ENCODE measurements around the gene NOC3L.

NOC3L gene

GRCh38 chr10:94300042-94300441 is 62.7 kb downstream of the NOC3L start:
- no peak overlapping the region for H4K8ac ChIP-seq (ENCODE audit: low read depth, low read length)

GRCh38 chr10:94299417-94299816 is 63.3 kb downstream of the NOC3L start:
- no CpG with 5 or more reads among the region's 3 CpGs for WGBS (ENCODE audit: extremely low coverage, insufficient coverage, insufficient read length)
- H3K4me1 ChIP-seq (ENCODE audit: control insufficient read depth in 1 of 2, insufficient read depth in 2 of 2, low read length in 2 of 2): no peaks in the 10 kb centered on the region
- H4K91ac ChIP-seq (ENCODE audit: low read depth, low read length): no peak overlapping the region
- H3K27me3 ChIP-seq (ENCODE audit: insufficient read depth, low read length): no peaks in the 10 kb centered on the region
- H3K4me3 ChIP-seq (ENCODE audit: low read depth, low read length): no peak overlapping the region
- H2AFZ ChIP-seq (ENCODE audit: insufficient read depth, low read length, poor library complexity): no peak overlapping the region
- no peak overlapping the region for H3K18ac ChIP-seq (ENCODE audit: low read length)
- H3K14ac ChIP-seq (ENCODE audit: low read length): no peak overlapping the region
- H4K8ac ChIP-seq (ENCODE audit: low read depth, low read length): no peak overlapping the region
- H3K36me3 ChIP-seq (ENCODE audit: control insufficient read depth in 1 of 2, insufficient read depth in 2 of 2, low read length in 2 of 2): no peaks in the 10 kb centered on the region
- no peak overlapping the region for H2BK120ac ChIP-seq (ENCODE audit: insufficient read depth, low read length, poor library complexity)
- H4K12ac ChIP-seq (ENCODE audit: low read depth, low read length): no peak overlapping the region
- no peak overlapping the region for H3K23ac ChIP-seq (ENCODE audit: low read length)
- no peak overlapping the region for H2BK5ac ChIP-seq (ENCODE audit: low read depth, low read length, poor library complexity)
- H2AK5ac ChIP-seq (ENCODE audit: low read length): no peak overlapping the region
- H3K9me3 ChIP-seq (ENCODE audit: insufficient read depth, low read depth, low read length): no peaks in the 10 kb centered on the region
- DNase-seq: no peak
- H3K4me2 ChIP-seq (ENCODE audit: low read length): no peak overlapping the region
- no peak overlapping the region for H2BK12ac ChIP-seq (ENCODE audit: low read length)
- H3K9ac ChIP-seq (ENCODE audit: low read length): no peak overlapping the region
- no peak overlapping the region for H3K4ac ChIP-seq (ENCODE audit: low read depth, low read length)
- H3K79me1 ChIP-seq (ENCODE audit: low read length): no peaks in the 10 kb centered on the region
- no peak overlapping the region for H3K27ac ChIP-seq (ENCODE audit: low read depth, low read length)
- H3K79me2 ChIP-seq (ENCODE audit: control insufficient read depth, insufficient read depth, low read length, poor library complexity): no peaks in the 10 kb centered on the region

More at GRCh38 chr10:94300042-94300441, 62.7 kb downstream of the NOC3L start:
- Histone ChIP-seq H2BK120ac (ENCODE audit: insufficient read depth, low read length, poor library complexity) (no peak overlapping the region), H3K4me1 (ENCODE audit: control insufficient read depth in 1 of 2, insufficient read depth in 2 of 2, low read length in 2 of 2) (no peaks in the 10 kb centered on the region), H3K79me2 (ENCODE audit: control insufficient read depth, insufficient read depth, low read length, poor library complexity) (no peaks in the 10 kb centered on the region), H3K36me3 (ENCODE audit: control insufficient read depth in 1 of 2, insufficient read depth in 2 of 2, low read length in 2 of 2) (no peaks in the 10 kb centered on the region), H3K9ac (ENCODE audit: low read length) (no peak overlapping the region), H3K4me2 (ENCODE audit: low read length) (no peak overlapping the region), H3K27ac (ENCODE audit: low read depth, low read length) (no peak overlapping the region), H4K91ac (ENCODE audit: low read depth, low read length) (no peak overlapping the region), H3K4ac (ENCODE audit: low read depth, low read length) (no peak overlapping the region), H3K18ac (ENCODE audit: low read length) (no peak overlapping the region), H3K23ac (ENCODE audit: low read length) (no peak overlapping the region), H3K4me3 (ENCODE audit: low read depth, low read length) (no peak overlapping the region), H2BK12ac (ENCODE audit: low read length) (no peak overlapping the region), H3K79me1 (ENCODE audit: low read length) (no peaks in the 10 kb centered on the region), H3K9me3 (ENCODE audit: insufficient read depth, low read depth, low read length) (no peaks in the 10 kb centered on the region), H2AK5ac (ENCODE audit: low read length) (no peak overlapping the region), H2BK5ac (ENCODE audit: low read depth, low read length, poor library complexity) (no peak overlapping the region), H4K12ac (ENCODE audit: low read depth, low read length) (no peak overlapping the region), H2AFZ (ENCODE audit: insufficient read depth, low read length, poor library complexity) (no peak overlapping the region), H3K27me3 (ENCODE audit: insufficient read depth, low read length) (no peaks in the 10 kb centered on the region), H3K14ac (ENCODE audit: low read length) (no peak overlapping the region)
- no peak for DNase-seq
- WGBS (ENCODE audit: extremely low coverage, insufficient coverage, insufficient read length): no CpG with 5 or more reads among the region's 3 CpGs

GRCh38 chr10:94294168-94294567 is 68.6 kb downstream of the NOC3L start:
- H4K91ac ChIP-seq (ENCODE audit: low read depth, low read length): no peak overlapping the region
- no peaks in the 10 kb centered on the region for H3K9me3 ChIP-seq (ENCODE audit: insufficient read depth, low read depth, low read length)
- H2BK5ac ChIP-seq (ENCODE audit: low read depth, low read length, poor library complexity): no peak overlapping the region
- no peaks in the 10 kb centered on the region for H3K36me3 ChIP-seq (ENCODE audit: control insufficient read depth in 1 of 2, insufficient read depth in 2 of 2, low read length in 2 of 2)
- H4K8ac ChIP-seq (ENCODE audit: low read depth, low read length): no peak overlapping the region
- H3K18ac ChIP-seq (ENCODE audit: low read length): no peak overlapping the region
- H3K23ac ChIP-seq (ENCODE audit: low read length): no peak overlapping the region
- no peak overlapping the region for H2AFZ ChIP-seq (ENCODE audit: insufficient read depth, low read length, poor library complexity)
- H3K4me3 ChIP-seq (ENCODE audit: low read depth, low read length): no peak overlapping the region
- H2BK120ac ChIP-seq (ENCODE audit: insufficient read depth, low read length, poor library complexity): no peak overlapping the region
- no peak overlapping the region for H3K27ac ChIP-seq (ENCODE audit: low read depth, low read length)
- WGBS (ENCODE audit: extremely low coverage, insufficient coverage, insufficient read length): no CpG with 5 or more reads among the region's 5 CpGs
- no peaks in the 10 kb centered on the region for H3K79me2 ChIP-seq (ENCODE audit: control insufficient read depth, insufficient read depth, low read length, poor library complexity)
- H3K4ac ChIP-seq (ENCODE audit: low read depth, low read length): no peak overlapping the region
- H3K4me1 ChIP-seq (ENCODE audit: control insufficient read depth in 1 of 2, insufficient read depth in 2 of 2, low read length in 2 of 2): no peaks in the 10 kb centered on the region
- no peaks in the 10 kb centered on the region for H3K27me3 ChIP-seq (ENCODE audit: insufficient read depth, low read length)
- H3K9ac ChIP-seq (ENCODE audit: low read length): no peak overlapping the region
- H2BK12ac ChIP-seq (ENCODE audit: low read length): no peak overlapping the region
- no peak overlapping the region for H3K4me2 ChIP-seq (ENCODE audit: low read length)
- no peaks in the 10 kb centered on the region for H3K79me1 ChIP-seq (ENCODE audit: low read length)
- DNase-seq: no peak
- no peak overlapping the region for H3K14ac ChIP-seq (ENCODE audit: low read length)
- H2AK5ac ChIP-seq (ENCODE audit: low read length): no peak overlapping the region
- H4K12ac ChIP-seq (ENCODE audit: low read depth, low read length): no peak overlapping the region

GRCh38 chr10:94293354-94293753 is 69.4 kb downstream of the NOC3L start:
- H4K12ac ChIP-seq (ENCODE audit: low read depth, low read length): no peak overlapping the region
- H3K27me3 ChIP-seq (ENCODE audit: insufficient read depth, low read length): no peaks in the 10 kb centered on the region
- H2BK120ac ChIP-seq (ENCODE audit: insufficient read depth, low read length, poor library complexity): no peak overlapping the region
- H2BK5ac ChIP-seq (ENCODE audit: low read depth, low read length, poor library complexity): no peak overlapping the region
- WGBS (ENCODE audit: extremely low coverage, insufficient coverage, insufficient read length): no CpG with 5 or more reads among the region's 1 CpG
- H3K9me3 ChIP-seq (ENCODE audit: insufficient read depth, low read depth, low read length): no peaks in the 10 kb centered on the region
- no peaks in the 10 kb centered on the region for H3K79me1 ChIP-seq (ENCODE audit: low read length)
- no peak overlapping the region for H3K4me3 ChIP-seq (ENCODE audit: low read depth, low read length)
- H4K8ac ChIP-seq (ENCODE audit: low read depth, low read length): no peak overlapping the region
- no peaks in the 10 kb centered on the region for H3K4me1 ChIP-seq (ENCODE audit: control insufficient read depth in 1 of 2, insufficient read depth in 2 of 2, low read length in 2 of 2)
- no peak overlapping the region for H3K9ac ChIP-seq (ENCODE audit: low read length)
- no peaks in the 10 kb centered on the region for H3K36me3 ChIP-seq (ENCODE audit: control insufficient read depth in 1 of 2, insufficient read depth in 2 of 2, low read length in 2 of 2)
- no peaks in the 10 kb centered on the region for H3K79me2 ChIP-seq (ENCODE audit: control insufficient read depth, insufficient read depth, low read length, poor library complexity)
- no peak overlapping the region for H3K4ac ChIP-seq (ENCODE audit: low read depth, low read length)
- no peak overlapping the region for H3K18ac ChIP-seq (ENCODE audit: low read length)
- no peak overlapping the region for H2AFZ ChIP-seq (ENCODE audit: insufficient read depth, low read length, poor library complexity)
- no peak overlapping the region for H3K23ac ChIP-seq (ENCODE audit: low read length)
- no peak overlapping the region for H3K27ac ChIP-seq (ENCODE audit: low read depth, low read length)
- DNase-seq: no peak
- H2BK12ac ChIP-seq (ENCODE audit: low read length): no peak overlapping the region
- H4K91ac ChIP-seq (ENCODE audit: low read depth, low read length): no peak overlapping the region
- H3K14ac ChIP-seq (ENCODE audit: low read length): no peak overlapping the region
- no peak overlapping the region for H3K4me2 ChIP-seq (ENCODE audit: low read length)
- H2AK5ac ChIP-seq (ENCODE audit: low read length): no peak overlapping the region

Measured in trophoblast cell (in vitro differentiated cells and primary cell).